Kidney (tissue), 22 donors: ENCODE data around the gene MUL1. TPM values are rescaled to one million over a fixed set of nuclear protein-coding genes. Genes with fewer than 3 reads are reported as not detected.

ENCODE experiments used
- DNase-seq, 5 donors: peaks; one replicate each; pipeline ENCODE4 v3.0.0-alpha.2; 2013 to 2020
- FAIRE-seq: peaks from 2 replicates; lab custom pipeline; 2012; peaks lifted over from hg19 to GRCh38; lab: Jason Lieb, UNC
- H3K27ac ChIP-seq, 2 donors: one replicate each; pipeline ENCODE4 v1.7.0; 2013; ENCODE audit warnings: low read depth in 2 of 2, low read length in 2 of 2, inconsistent platforms in 1 of 2
- H3K27me3 ChIP-seq: one replicate; pipeline ENCODE4 v1.7.1; 2013; ENCODE audit warnings: low read length, inconsistent platforms; ENCODE audit not compliant: control insufficient read depth, insufficient read depth
- H3K36me3 ChIP-seq, 3 donors: one replicate each; pipeline versions ENCODE4 v1.7.0 to v1.7.1; 2013; ENCODE audit warnings: low read length in 3 of 3, control low read depth in 1 of 3, inconsistent platforms in 1 of 3; ENCODE audit not compliant: insufficient read depth in 3 of 3, control insufficient read depth in 2 of 3
- H3K4me1 ChIP-seq, 3 donors: one replicate each; pipeline versions ENCODE4 v1.7.0 to v1.7.1; 2013; ENCODE audit warnings: low read length in 3 of 3, inconsistent platforms in 1 of 3, low read depth in 1 of 3; ENCODE audit not compliant: control insufficient read depth in 2 of 3, insufficient read depth in 2 of 3
- H3K4me3 ChIP-seq, 3 donors: one replicate each; pipeline versions ENCODE4 v1.7.0 to v1.8.1; 2013; ENCODE audit warnings: low read length in 3 of 3, control low read depth in 1 of 3, inconsistent platforms in 1 of 3
- H3K9ac ChIP-seq, 3 donors: one replicate each; pipeline versions ENCODE4 v1.7.0 to v1.7.1; 2013; ENCODE audit warnings: low read length in 3 of 3, control low read depth in 1 of 3, inconsistent platforms in 1 of 3
- H3K9me3 ChIP-seq, 3 donors: one replicate each; pipeline versions ENCODE4 v1.7.0 to v1.7.1; 2013; ENCODE audit warnings: low read length in 3 of 3, control low read depth in 1 of 3, inconsistent platforms in 1 of 3; ENCODE audit not compliant: control insufficient read depth in 2 of 3, insufficient read depth in 1 of 3
- intact Hi-C: fragments of 100-400 bp; cut with DNase I; formaldehyde crosslinking; loops from one replicate; pipeline ENCODE4 v1.11.1; 2022
- long read RNA-seq, 10 donors: library from polyadenylated mRNA in 1 of 10; unstranded in 1 of 10; transcript quantifications; one replicate each; pipeline ENCODE4 v2.0.0 and lab custom pipeline, GENCODE V29; 2021 to 2026
- polyA plus RNA-seq: library from polyadenylated mRNA; stranded (reverse); fragments of 350-450 nt; fragmentation: Illumina TruSeq; extraction: RNeasy Lipid Tissue Mini Kit (QIAGEN cat#74804); gene quantifications from one replicate; pipeline ENCODE4 v1.2.3, GENCODE V29; 2014; ENCODE audit warnings: low read depth, low replicate concordance; ENCODE audit not compliant: insufficient read depth
- total RNA-seq: library from RNA; stranded (reverse); fragmentation: NEBNext Ultra II Directional; extraction: Animal tissue kit (Norgen Biotek cat#: 25700); gene quantifications from one replicate; pipeline ENCODE4 v1.2.1, GENCODE V29; 2021
- TF ChIP-seq, protein P1 (sequence below): IDR thresholded peaks from 3 replicates; pipeline ENCODE4 v1.5.1; 2012; ENCODE audit warnings: mild to moderate bottlenecking, moderate library complexity, borderline replicate concordance; ENCODE audit not compliant: insufficient read depth; ENCODE audit errors: extremely low read depth
- donor health status: control.
- donor health status: control.
- donor health status: control.
- donor health status: control.
- donor health status: control.
- donor health status: DM: yes; HTN: yes; CAD: no.
- donor health status: Normal renal cell carcinoma (clear cell type).

Gene MUL1, protein sequence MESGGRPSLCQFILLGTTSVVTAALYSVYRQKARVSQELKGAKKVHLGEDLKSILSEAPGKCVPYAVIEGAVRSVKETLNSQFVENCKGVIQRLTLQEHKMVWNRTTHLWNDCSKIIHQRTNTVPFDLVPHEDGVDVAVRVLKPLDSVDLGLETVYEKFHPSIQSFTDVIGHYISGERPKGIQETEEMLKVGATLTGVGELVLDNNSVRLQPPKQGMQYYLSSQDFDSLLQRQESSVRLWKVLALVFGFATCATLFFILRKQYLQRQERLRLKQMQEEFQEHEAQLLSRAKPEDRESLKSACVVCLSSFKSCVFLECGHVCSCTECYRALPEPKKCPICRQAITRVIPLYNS
- 33.0 TPM for total RNA-seq
- polyA plus RNA-seq: 40.0 TPM
- long read RNA-seq, donor 1, transcript MUL1-201 (4 exons, 2,438 nt): major isoform, 11 of 11 reads
- long read RNA-seq, donor 1, partial matches to known transcripts: 0 of 11 reads
- long read RNA-seq, donor 1, other reads (novel, unspliced or antisense): 0 of 11 reads
- long read RNA-seq, donor 2, transcript MUL1-201 (4 exons, 2,438 nt): major isoform, 9 of 9 reads
- long read RNA-seq, donor 2, partial matches to known transcripts: 0 of 9 reads
- long read RNA-seq, donor 2, other reads (novel, unspliced or antisense): 0 of 9 reads
- long read RNA-seq, donor 3, transcript MUL1-201 (4 exons, 2,438 nt): major isoform, 13 of 13 reads
- long read RNA-seq, donor 3, partial matches to known transcripts: 0 of 13 reads
- long read RNA-seq, donor 3, other reads (novel, unspliced or antisense): 0 of 13 reads
- long read RNA-seq, donor 4, transcript MUL1-201 (4 exons, 2,438 nt): major isoform, 17 of 17 reads
- long read RNA-seq, donor 4, partial matches to known transcripts: 0 of 17 reads
- long read RNA-seq, donor 4, other reads (novel, unspliced or antisense): 0 of 17 reads
- long read RNA-seq, donor 5: 0 reads
- long read RNA-seq, donor 6, partial matches to known transcripts: 0 of 3 reads
- long read RNA-seq, donor 6, other reads (novel, unspliced or antisense): 0 of 3 reads
- long read RNA-seq, donor 7, transcript MUL1-201 (4 exons, 2,438 nt): major isoform, 51 of 63 reads
- long read RNA-seq, donor 7, partial matches to known transcripts: 1 of 63 reads
- long read RNA-seq, donor 7, other reads (novel, unspliced or antisense): 11 of 63 reads
- long read RNA-seq, donor 8, transcript MUL1-201 (4 exons, 2,438 nt): major isoform, 10 of 10 reads
- long read RNA-seq, donor 8, partial matches to known transcripts: 0 of 10 reads
- long read RNA-seq, donor 8, other reads (novel, unspliced or antisense): 0 of 10 reads
- long read RNA-seq, donor 9, transcript MUL1-201 (4 exons, 2,438 nt): major isoform, 10 of 10 reads
- long read RNA-seq, donor 9, partial matches to known transcripts: 0 of 10 reads
- long read RNA-seq, donor 9, other reads (novel, unspliced or antisense): 0 of 10 reads
- long read RNA-seq, donor 10, transcript MUL1-201 (4 exons, 2,438 nt): major isoform, 9 of 9 reads
- long read RNA-seq, donor 10, partial matches to known transcripts: 0 of 9 reads
- long read RNA-seq, donor 10, other reads (novel, unspliced or antisense): 0 of 9 reads

DNA sequence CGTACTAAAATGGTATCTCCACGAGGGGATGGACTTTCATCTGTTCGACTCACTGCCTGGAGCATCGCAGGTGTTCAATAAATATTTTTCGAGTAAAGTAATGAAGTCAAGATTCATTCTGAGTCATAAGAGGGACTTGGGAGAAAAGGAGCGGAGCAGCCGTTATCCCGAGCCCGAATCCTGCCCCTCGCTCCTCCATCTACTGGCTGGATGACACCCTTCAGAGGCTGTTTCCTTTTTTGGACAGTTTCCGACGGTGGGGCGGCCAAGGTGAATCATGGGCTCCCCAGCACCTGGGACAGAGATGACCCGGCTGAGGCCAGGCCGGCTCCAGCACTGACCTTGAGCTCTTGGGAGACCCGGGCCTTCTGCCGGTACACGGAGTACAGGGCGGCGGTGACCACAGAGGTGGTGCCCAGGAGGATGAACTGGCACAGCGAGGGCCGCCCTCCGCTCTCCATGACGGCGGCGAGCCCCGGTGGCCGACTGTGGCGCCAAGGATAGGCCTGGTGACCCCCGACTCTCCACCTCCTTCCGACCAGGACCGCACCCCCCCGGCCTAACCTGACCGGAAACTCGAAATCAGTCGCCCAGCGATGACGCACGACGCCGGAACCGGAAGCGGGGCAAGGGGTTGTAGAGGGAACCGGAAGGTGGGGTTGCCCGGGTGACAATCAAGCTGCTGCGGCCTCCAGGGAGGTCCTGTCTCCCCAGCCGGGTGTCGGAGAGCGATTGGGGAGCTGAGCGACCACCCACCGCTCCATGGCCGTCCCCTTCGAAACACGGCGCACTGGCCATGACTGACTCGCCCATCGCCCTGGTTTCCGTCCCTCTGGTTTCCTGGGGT is at the start of gene MUL1:
TSS of gene MUL1 (minus strand) at position 588 of the 847 bp plus-strand sequence. CDS start at position 461, 127 bp downstream.
- H3K9me3 ChIP-seq: no peaks in the 10 kb centered on the region
- no peaks in the 10 kb centered on the region for H3K27me3 ChIP-seq
- intact Hi-C loops: no loop called here
- H3K9ac ChIP-seq: peak within 1 kb of the TSS; percentile 72 to 91 (median 88)
- FAIRE-seq: no peak
- peaks cover 0 to 2% (median 0%) of the 10 kb centered on the region in 3 donors for H3K36me3 ChIP-seq
- peak; percentile 97 to 98 (median 97) for DNase-seq
- peak within 1 kb of the TSS; percentile 80 to 84 for H3K27ac ChIP-seq
- TF ChIP-seq, protein P1, sequence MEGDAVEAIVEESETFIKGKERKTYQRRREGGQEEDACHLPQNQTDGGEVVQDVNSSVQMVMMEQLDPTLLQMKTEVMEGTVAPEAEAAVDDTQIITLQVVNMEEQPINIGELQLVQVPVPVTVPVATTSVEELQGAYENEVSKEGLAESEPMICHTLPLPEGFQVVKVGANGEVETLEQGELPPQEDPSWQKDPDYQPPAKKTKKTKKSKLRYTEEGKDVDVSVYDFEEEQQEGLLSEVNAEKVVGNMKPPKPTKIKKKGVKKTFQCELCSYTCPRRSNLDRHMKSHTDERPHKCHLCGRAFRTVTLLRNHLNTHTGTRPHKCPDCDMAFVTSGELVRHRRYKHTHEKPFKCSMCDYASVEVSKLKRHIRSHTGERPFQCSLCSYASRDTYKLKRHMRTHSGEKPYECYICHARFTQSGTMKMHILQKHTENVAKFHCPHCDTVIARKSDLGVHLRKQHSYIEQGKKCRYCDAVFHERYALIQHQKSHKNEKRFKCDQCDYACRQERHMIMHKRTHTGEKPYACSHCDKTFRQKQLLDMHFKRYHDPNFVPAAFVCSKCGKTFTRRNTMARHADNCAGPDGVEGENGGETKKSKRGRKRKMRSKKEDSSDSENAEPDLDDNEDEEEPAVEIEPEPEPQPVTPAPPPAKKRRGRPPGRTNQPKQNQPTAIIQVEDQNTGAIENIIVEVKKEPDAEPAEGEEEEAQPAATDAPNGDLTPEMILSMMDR: no peak
- peak within 1 kb of the TSS; percentile 91 to 100 (median 94) for H3K4me3 ChIP-seq
- H3K4me1 ChIP-seq: peaks cover 0 to 6% (median 2%) of the 10 kb centered on the region in 3 donors

DNA sequence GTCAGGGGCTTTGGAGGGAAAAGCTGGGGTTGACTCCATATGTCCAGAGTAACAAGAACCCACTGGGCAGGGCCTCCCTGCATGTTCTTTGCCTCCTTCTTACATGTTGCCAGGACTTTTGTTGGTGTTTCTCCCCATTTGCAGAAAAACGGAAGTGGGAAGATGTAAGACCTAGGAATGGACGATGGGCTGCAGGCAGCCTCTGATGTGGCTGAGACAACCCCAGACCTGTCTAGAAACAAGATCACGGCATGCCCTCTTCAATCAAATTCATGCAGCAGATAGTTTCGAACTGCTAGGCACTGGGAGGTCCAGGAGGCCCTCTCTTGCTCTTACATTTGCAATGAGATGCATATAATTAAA is 47.8 kb upstream of the MUL1 start:
- no peak overlapping the region for H3K27ac ChIP-seq
- FAIRE-seq (no peak), DNase-seq (no peak)
- intact Hi-C loops: no loop called here
- H3K4me1 ChIP-seq: peaks cover 0 to 12% (median 0%) of the 10 kb centered on the region in 3 donors
- TF ChIP-seq, protein P1: no peak
- no peaks in the 10 kb centered on the region for H3K36me3 ChIP-seq
- no peak overlapping the region for H3K9ac ChIP-seq
- H3K27me3 ChIP-seq: no peaks in the 10 kb centered on the region
- H3K9me3 ChIP-seq: no peaks in the 10 kb centered on the region
- H3K4me3 ChIP-seq: no peak overlapping the region
